MCF 10A (cell line): ENCODE results near the gene ARL6IP4. TPM values are rescaled to one million over a fixed set of nuclear protein-coding genes. Genes with fewer than 3 reads are reported as not detected.
A peak's percentile ranks its signal among the peaks of the same experiment; 100 is the strongest.

ENCODE experiments used
- BruUV-seq: library from RNA; stranded (reverse); fragments of 400-500 nt; replicated peaks from 2 replicates; lab custom pipeline; 2021; lab: Mats Ljungman, UMichigan
- CTCF ChIA-PET: fragments of 300-600 bp; sonication (Branson Sonifier 250); formaldehyde crosslinking; extraction: SDS; loops from one replicate; lab custom pipeline; 2021; ENCODE audit warnings: antibody characterized with exemption, inconsistent platforms; lab: Yijun Ruan, JAX
- POLR2A ChIA-PET: fragments of 300-600, 350-650 bp; sonication (Branson Sonifier 250); formaldehyde crosslinking; extraction: SDS; loops from one replicate; lab custom pipeline; 2020; ENCODE audit warnings: antibody characterized with exemption, inconsistent platforms; lab: Yijun Ruan, JAX
- DNase-seq: peaks from one replicate; pipeline ENCODE4 v3.0.0-alpha.2; 2018; ENCODE audit not compliant: unreplicated experiment
- H3K27ac Mint-ChIP-seq: one replicate; pipeline ENCODE4 v1.8.0; 2022; ENCODE audit warnings: mild to moderate bottlenecking, low read depth, mixed read lengths; ENCODE audit not compliant: unreplicated experiment
- H3K27me3 Mint-ChIP-seq: one replicate; pipeline ENCODE4 v1.8.0; 2022; ENCODE audit warnings: mixed read lengths; ENCODE audit not compliant: insufficient read depth, unreplicated experiment
- H3K36me3 Mint-ChIP-seq: one replicate; pipeline ENCODE4 v1.8.0; 2022; ENCODE audit warnings: mild to moderate bottlenecking, moderate library complexity, mixed read lengths; ENCODE audit not compliant: insufficient read depth, unreplicated experiment
- H3K4me1 Mint-ChIP-seq: one replicate; pipeline ENCODE4 v1.8.0; 2022; ENCODE audit warnings: mixed read lengths; ENCODE audit not compliant: insufficient read depth, unreplicated experiment
- H3K4me3 Mint-ChIP-seq: one replicate; pipeline ENCODE4 v1.8.0; 2022; ENCODE audit warnings: mild to moderate bottlenecking, moderate library complexity, mixed read lengths; ENCODE audit not compliant: unreplicated experiment
- H3K9me3 Mint-ChIP-seq: one replicate; pipeline ENCODE4 v1.8.0; 2022; ENCODE audit warnings: mixed read lengths; ENCODE audit not compliant: unreplicated experiment
- intact Hi-C: fragments of 100-400 bp; cut with micrococcal nuclease; formaldehyde crosslinking; loops from 2 replicates; pipeline ENCODE4 v1.14.1; 2022
- total RNA-seq: library from RNA; stranded (reverse); gene quantifications from 2 replicates; pipeline ENCODE4 v1.2.3, GENCODE V29; 2022
- TF ChIP-seq, protein P1 (sequence below): fragments of 200-600 bp; IDR thresholded peaks from one replicate; pipeline ENCODE4 v1.8.0; 2022; ENCODE audit warnings: antibody characterized with exemption, mild to moderate bottlenecking; ENCODE audit not compliant: unreplicated experiment

The ARL6IP4 gene
- total RNA-seq, 1 experiment from 2014 or later: 198 TPM

DNA sequence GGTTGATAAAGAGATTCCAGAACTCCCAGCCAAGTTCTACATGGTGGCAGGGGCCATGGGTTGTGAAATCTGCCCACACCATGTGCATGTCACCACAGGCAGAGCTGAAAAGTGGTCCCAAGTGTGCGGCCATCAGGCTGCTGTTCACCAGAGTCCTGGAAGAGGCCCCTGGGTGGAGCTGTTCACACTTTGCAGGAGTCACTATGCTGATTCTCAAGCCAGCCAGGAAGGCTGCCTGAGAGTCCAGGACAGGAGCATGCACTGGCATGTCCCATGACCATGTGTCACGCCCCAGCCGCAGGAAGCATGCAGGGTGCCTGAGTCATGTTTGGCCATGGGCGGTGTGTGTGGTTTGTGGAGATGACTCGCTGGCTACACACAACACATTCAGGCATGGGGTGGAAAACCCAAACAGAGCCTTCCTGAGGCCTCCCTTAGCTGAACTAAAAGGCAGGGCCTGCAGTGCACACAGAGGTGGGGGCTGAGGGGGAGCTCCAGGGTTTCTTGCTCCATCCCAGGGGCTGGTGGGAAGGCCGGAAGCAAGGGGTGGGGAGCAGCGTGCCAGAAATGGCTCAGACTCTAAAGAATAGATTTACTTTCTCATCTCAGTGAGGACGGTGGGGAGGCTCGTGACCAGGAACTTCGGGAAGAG, 33.7 kb upstream of the ARL6IP4 start:
- Mint-ChIP-seq H3K9me3 (no peaks in the 10 kb centered on the region), H3K4me1 (peaks cover 47% of the 10 kb centered on the region), H3K27me3 (no peaks in the 10 kb centered on the region), H3K4me3 (peak overlapping the region; percentile 46), H3K27ac (peak overlapping the region; percentile 93), H3K36me3 (peaks cover 6% of the 10 kb centered on the region)
- POLR2A ChIA-PET: interaction anchor here (0.7 to 11.2 kb wide), 24 partner anchors 9 to 291 kb away, joined by 3 to 240 read pairs (median 4); partner anchors contain the start of genes ABCB9, MPHOSPH9, MTRFR and OGFOD2
- intact Hi-C loops: loop anchor here (1.0 to 2.0 kb wide), 2 partner anchors 30 to 59 kb away; no protein-coding TSS in a partner anchor
- no TSS peak for BruUV-seq
- TF ChIP-seq, protein P1, sequence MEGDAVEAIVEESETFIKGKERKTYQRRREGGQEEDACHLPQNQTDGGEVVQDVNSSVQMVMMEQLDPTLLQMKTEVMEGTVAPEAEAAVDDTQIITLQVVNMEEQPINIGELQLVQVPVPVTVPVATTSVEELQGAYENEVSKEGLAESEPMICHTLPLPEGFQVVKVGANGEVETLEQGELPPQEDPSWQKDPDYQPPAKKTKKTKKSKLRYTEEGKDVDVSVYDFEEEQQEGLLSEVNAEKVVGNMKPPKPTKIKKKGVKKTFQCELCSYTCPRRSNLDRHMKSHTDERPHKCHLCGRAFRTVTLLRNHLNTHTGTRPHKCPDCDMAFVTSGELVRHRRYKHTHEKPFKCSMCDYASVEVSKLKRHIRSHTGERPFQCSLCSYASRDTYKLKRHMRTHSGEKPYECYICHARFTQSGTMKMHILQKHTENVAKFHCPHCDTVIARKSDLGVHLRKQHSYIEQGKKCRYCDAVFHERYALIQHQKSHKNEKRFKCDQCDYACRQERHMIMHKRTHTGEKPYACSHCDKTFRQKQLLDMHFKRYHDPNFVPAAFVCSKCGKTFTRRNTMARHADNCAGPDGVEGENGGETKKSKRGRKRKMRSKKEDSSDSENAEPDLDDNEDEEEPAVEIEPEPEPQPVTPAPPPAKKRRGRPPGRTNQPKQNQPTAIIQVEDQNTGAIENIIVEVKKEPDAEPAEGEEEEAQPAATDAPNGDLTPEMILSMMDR: peak; percentile 22
- DNase-seq: peak; percentile 100
- CTCF ChIA-PET: interaction anchor here (0.6 to 15.1 kb wide), 16 partner anchors 17 to 309 kb away, joined by 3 to 230 read pairs (median 5); partner anchors contain the start of gene VPS37B

DNA sequence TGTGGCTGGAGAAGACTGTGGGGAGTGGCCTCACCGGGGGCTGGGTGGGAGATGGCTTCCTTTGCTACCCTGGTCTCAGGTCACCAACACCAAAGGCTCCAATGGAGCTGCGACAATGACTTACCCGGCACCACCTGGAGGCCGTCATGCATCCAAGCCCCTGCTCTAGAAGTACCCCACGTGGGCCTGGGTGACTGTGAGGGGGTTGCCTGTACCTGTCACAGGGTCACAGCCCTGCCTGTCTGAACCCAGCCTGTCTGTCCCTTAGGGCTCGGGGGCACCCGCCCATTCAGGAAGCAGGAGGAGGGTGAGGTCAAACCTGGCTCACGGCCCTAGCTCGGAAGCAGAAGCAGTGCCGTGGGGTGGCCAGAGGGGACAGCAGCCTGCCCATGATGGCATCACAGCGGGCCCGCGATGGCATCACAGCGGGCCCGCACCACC, 33.1 kb upstream of the ARL6IP4 start:
- Mint-ChIP-seq H3K9me3 (no peaks in the 10 kb centered on the region), H3K27me3 (no peaks in the 10 kb centered on the region), H3K27ac (peak overlapping the region; percentile 93), H3K4me3 (peak overlapping the region; percentile 46), H3K4me1 (peaks cover 47% of the 10 kb centered on the region), H3K36me3 (peaks cover 6% of the 10 kb centered on the region)
- intact Hi-C loops: loop anchor here (2.0 kb wide), 1 partner anchor 31 kb away; no protein-coding TSS in a partner anchor
- DNase-seq: no peak
- TF ChIP-seq, protein P1: no peak
- CTCF ChIA-PET: interaction anchor here (0.6 to 15.1 kb wide), 14 partner anchors 17 to 309 kb away, joined by 3 to 230 read pairs (median 4); no protein-coding TSS in a partner anchor
- POLR2A ChIA-PET: interaction anchor here (0.7 to 11.2 kb wide), 20 partner anchors 9 to 291 kb away, joined by 3 to 240 read pairs (median 4); partner anchors contain the start of genes ABCB9, MPHOSPH9, MTRFR and OGFOD2
- no TSS peak for BruUV-seq

DNA sequence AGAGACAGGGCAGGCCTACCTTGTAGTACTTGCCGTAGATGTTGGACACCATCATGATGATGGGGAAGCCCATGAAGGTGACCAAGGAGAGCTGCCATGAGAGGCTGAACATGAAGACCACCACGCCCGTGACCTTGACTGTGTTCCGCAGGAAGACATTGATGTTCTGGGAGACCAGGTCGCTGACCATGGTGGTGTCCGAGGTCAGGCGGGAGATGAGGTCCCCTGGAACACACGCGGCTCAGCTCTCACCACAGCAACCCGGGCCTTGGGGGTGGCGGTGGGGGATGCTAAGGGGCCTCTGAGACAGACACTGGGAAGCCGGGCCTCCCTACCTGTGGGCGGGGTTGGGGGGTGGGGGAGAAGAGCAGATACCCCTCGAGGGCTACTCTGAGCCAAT, 31.9 kb upstream of the ARL6IP4 start:
- no TSS peak for BruUV-seq
- no peak for DNase-seq
- peaks cover 38% of the 10 kb centered on the region for H3K4me1 Mint-ChIP-seq
- ChIA-PET CTCF (interaction anchor here (0.6 to 15.1 kb wide), 6 partner anchors 9 to 904 kb away, joined by 3 to 230 read pairs (median 4); no protein-coding TSS in a partner anchor), POLR2A (interaction anchor here (0.8 to 11.2 kb wide), 3 partner anchors 9 to 80 kb away, joined by 4 to 240 read pairs (median 14); partner anchors contain the start of gene VPS37B)
- TF ChIP-seq, protein P1: no peak
- peak overlapping the region; percentile 93 for H3K27ac Mint-ChIP-seq
- H3K4me3 Mint-ChIP-seq: no peak overlapping the region
- no peaks in the 10 kb centered on the region for H3K27me3 Mint-ChIP-seq
- H3K9me3 Mint-ChIP-seq: no peaks in the 10 kb centered on the region
- intact Hi-C loops: no loop called here
- peaks cover 3% of the 10 kb centered on the region for H3K36me3 Mint-ChIP-seq

DNA sequence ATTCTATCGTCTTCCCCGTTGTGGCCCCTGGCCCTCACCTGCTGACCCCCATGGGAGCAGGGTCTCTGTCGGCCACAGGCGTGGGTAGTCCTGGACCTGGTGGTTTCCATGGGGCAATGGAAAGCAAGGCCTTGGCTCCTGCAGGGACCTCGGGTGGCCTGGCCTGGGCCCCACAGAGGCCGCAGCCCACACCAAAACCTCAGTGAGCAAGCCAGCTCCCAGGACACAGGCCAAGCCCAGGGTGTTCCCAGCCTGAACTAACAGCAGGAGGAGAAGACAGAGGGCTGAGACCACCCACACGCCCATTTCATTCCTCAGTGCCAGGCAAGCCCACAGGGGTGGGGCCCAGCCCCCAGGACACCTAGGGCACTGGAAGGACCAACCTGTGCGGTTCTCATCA, 31.1 kb upstream of the ARL6IP4 start:
- ChIA-PET POLR2A (interaction anchor here (0.8 to 11.2 kb wide), 3 partner anchors 8 to 201 kb away, joined by 3 to 240 read pairs (median 4); partner anchors contain the start of genes PITPNM2 and VPS37B), CTCF (interaction anchor here (0.5 to 15.1 kb wide), 10 partner anchors 8 to 905 kb away, joined by 3 to 230 read pairs (median 4); no protein-coding TSS in a partner anchor)
- Mint-ChIP-seq H3K36me3 (no peaks in the 10 kb centered on the region), H3K27ac (no peak overlapping the region), H3K27me3 (no peaks in the 10 kb centered on the region), H3K4me3 (no peak overlapping the region), H3K9me3 (no peaks in the 10 kb centered on the region), H3K4me1 (peaks cover 33% of the 10 kb centered on the region)
- intact Hi-C loops: no loop called here
- TF ChIP-seq, protein P1: no peak
- no TSS peak for BruUV-seq
- no peak for DNase-seq
